Effector memory CD8-positive, alpha-beta T cell (primary cell): ENCODE data around the gene SLC25A21.
A peak's percentile ranks its signal among the peaks of the same experiment; 100 is the strongest.

ENCODE experiments used
- ATAC-seq: fragments of 150-1000 bp; cut with Tn5 transposase; replicated peaks from 2 replicates; pipeline ENCODE4 v1.10.0; 2021; ENCODE audit warnings: mild to moderate bottlenecking, moderate library complexity
- DNase-seq, 3 experiments: peaks; one replicate each; pipeline ENCODE4 v3.0.0; 2021
- H3K27ac Mint-ChIP-seq, 2 donors: one replicate each; pipeline ENCODE4 v1.8.0; 2022; ENCODE audit warnings: mild to moderate bottlenecking in 2 of 2, mixed read lengths in 2 of 2, moderate library complexity in 2 of 2
- H3K27me3 Mint-ChIP-seq, 2 donors: one replicate each; pipeline ENCODE4 v1.8.0; 2022; ENCODE audit warnings: mixed read lengths in 2 of 2
- H3K36me3 Mint-ChIP-seq: one replicate; pipeline ENCODE4 v1.8.0; 2022; ENCODE audit warnings: mild to moderate bottlenecking, moderate library complexity, mixed read lengths; ENCODE audit not compliant: insufficient read depth
- H3K4me1 Mint-ChIP-seq, 2 donors: one replicate each; pipeline ENCODE4 v1.8.0; 2022; ENCODE audit warnings: low read depth in 2 of 2, mixed read lengths in 2 of 2
- H3K4me3 Mint-ChIP-seq, 2 donors: one replicate each; pipeline ENCODE4 v1.8.0; 2022; ENCODE audit warnings: mild to moderate bottlenecking in 2 of 2, mixed read lengths in 2 of 2, moderate library complexity in 2 of 2
- H3K9me3 Mint-ChIP-seq, 2 donors: one replicate each; pipeline ENCODE4 v1.8.0; 2022; ENCODE audit warnings: mixed read lengths in 2 of 2

SLC25A21 gene

DNA sequence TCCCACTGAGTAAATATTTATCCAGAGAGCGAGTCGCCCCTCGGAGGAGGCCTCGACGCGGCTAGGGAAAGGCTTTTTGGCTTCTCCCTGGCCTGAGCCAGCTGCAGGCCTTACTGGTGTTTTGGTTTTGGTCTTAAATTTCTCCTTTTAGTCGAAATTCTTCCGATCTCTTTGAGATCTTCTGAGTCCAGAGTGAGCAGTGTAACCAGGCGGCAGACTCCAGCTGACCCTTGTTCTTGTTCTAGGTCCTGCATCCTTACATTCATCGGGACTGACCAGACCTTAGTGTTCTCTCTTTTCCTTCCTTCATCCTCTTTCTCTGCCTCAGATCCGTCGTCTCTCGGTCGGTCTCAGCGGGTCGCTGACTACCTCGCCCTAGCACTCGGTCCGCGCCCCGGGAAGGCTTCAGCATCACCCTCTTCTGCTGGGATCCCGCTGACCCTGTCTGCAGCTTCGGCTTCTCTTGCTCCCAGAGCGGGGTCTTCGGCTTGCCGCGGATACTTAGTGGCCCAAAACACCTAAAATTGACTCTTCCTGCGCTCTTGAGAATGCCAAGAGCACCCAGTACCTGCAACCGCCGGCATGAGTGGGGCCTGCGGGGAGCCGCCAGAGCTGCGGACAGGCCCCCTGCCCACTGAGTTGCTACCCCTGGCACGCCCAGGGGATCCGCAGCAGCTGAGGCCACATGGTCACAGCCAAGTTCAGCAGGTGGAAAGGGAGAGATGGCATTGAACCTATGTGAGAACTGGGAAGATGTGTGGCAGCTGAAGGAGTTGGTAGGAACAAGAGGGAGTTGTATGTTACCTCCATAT, 513.2 kb downstream of the SLC25A21 start:
- DNase-seq (no peak), ATAC-seq (no peak)
- H3K9me3 Mint-ChIP-seq: peaks cover 0 to 2% of the 10 kb centered on the region in 2 donors
- H3K36me3 Mint-ChIP-seq: no peaks in the 10 kb centered on the region
- no peak overlapping the region for H3K27ac Mint-ChIP-seq
- peaks cover 91 to 99% of the 10 kb centered on the region in 2 donors for H3K27me3 Mint-ChIP-seq
- H3K4me3 Mint-ChIP-seq: no peak overlapping the region
- peaks cover 11 to 22% of the 10 kb centered on the region in 2 donors for H3K4me1 Mint-ChIP-seq

DNA sequence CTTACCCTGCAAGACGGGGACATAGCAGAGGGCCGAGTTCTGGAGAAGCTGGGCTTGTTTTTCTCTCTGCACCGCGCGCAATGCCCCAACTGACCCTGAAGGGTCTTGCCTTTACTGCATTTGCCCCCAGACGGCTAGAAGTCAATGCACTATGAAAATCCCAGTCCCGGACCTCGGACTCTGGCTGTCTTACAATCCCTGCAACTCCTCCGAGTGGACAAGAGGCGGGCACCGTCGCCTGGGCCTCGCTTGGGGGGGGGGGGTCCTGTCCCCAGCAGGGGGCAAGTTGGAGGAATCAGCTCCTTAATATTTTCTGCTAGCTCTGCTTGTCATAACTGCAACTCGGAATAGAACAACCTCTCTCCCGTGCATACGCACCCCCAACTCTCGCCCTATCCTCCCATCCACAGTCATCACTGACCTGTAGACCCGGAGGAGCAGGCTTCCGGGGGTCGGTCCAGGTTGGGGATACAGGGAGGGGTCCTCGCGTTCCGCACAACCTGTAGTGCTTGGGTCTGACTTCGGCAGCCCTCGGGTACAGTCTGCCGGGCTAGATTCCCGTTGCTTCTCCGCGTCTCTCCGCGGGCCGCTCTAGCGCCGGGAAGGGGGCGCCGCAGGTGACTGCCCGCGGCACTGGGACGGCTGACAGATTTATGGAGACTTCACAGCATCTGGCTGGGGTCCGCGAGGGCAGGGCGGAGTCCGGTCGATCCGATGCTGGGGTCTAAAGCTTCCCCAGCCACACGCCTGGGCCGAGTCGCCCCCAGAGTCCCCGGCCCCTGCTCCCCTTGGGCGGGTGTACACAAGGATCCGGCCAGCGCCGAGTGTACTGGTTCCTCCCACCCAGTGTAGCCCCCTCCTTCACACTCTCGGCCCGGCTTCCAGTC, 514.0 kb downstream of the SLC25A21 start:
- H3K4me3 Mint-ChIP-seq: no peak overlapping the region

DNA sequence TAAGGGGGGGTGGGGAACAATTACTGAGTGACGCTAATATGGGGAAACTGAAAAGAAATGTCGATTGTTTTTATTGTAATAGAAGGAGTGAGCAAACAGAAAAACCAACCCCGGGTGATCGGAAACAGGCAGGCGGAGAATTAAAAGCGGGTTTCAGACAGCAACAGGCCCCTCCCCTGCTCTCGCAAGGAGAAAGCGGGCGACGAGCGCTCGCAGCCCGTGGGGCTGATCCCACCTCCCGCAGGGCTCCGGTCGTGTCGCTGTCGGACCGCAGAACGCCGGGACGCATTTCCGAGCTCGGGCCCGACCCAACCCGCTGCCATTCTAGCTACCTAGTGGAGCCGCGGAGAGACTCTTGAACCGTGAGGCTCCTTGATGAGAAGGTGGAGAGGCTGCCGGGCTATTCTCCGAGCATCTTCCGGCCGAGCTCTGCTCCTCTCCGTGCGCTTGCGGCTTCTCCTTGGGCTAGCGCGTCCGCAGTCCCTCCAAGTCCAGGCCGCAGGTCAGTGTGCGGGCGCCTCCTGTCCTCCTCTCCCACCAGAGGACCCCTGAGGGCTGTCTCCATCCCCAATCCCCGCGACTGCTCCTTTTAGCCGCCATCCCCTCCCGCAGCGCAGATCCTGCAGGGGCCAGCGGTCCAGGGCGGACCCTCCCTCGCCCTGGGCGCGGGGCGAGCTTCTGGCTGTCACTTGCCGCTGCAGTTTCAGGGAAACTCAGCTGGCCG, 514.8 kb downstream of the SLC25A21 start:
- DNase-seq (no peak), ATAC-seq (no peak)
- peaks cover 0 to 2% of the 10 kb centered on the region in 2 donors for H3K9me3 Mint-ChIP-seq
- no peaks in the 10 kb centered on the region for H3K36me3 Mint-ChIP-seq
- H3K27me3 Mint-ChIP-seq: peaks cover 91 to 99% of the 10 kb centered on the region in 2 donors
- peaks cover 7 to 14% of the 10 kb centered on the region in 2 donors for H3K4me1 Mint-ChIP-seq
- peak overlapping the region in 1 of 2 donors; percentile 23 for H3K4me3 Mint-ChIP-seq
- H3K27ac Mint-ChIP-seq: no peak overlapping the region

More for the DNA sequence above, 514.0 kb downstream of the SLC25A21 start:
- H3K27me3 Mint-ChIP-seq: peaks cover 90 to 99% of the 10 kb centered on the region in 2 donors
- H3K9me3 Mint-ChIP-seq: peaks cover 0 to 2% of the 10 kb centered on the region in 2 donors
- no peak overlapping the region for H3K27ac Mint-ChIP-seq
- H3K36me3 Mint-ChIP-seq: no peaks in the 10 kb centered on the region
- H3K4me1 Mint-ChIP-seq: peaks cover 7 to 18% of the 10 kb centered on the region in 2 donors
- ATAC-seq (no peak), DNase-seq (no peak)

DNA sequence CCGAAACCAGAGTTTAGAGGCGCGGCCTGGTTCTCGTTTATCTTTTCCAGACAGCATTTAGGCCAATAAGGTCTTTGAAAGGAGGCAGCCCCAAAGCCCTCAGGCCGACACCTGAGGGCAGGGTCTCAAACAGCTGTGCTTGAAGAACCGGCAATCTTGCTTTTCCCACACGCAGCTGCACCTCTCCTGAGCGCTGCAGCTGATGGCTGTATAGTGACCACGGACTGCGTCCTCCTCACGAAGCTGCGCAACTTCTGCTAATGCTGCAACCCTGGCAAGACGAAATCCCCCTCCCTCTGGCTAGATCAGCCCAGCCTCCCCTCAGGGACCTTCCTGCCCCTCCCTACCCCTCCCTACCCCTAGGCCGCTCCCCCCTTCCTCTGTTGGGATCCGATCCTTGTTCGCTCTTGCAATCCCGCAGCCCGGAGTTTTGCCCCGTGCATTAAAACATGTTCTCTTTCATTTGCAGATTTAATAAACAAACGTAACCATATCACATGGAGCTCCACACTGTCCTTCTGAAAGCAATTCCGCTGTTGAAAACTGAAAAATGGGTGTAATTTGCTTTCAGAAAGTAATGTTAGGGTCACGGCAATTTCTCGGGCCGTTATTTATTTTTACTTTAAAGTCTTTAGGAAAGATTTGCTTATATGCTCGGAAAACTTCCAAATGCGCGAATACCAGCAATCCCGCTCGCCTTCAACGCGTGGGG, 515.6 kb downstream of the SLC25A21 start:
- no peak for ATAC-seq
- Mint-ChIP-seq H3K36me3 (no peaks in the 10 kb centered on the region), H3K4me3 (peak overlapping the region in 1 of 2 donors; percentile 23), H3K27me3 (peaks cover 90 to 94% of the 10 kb centered on the region in 2 donors), H3K27ac (no peak overlapping the region), H3K4me1 (peaks cover 7 to 11% of the 10 kb centered on the region in 2 donors), H3K9me3 (peaks cover 0 to 2% of the 10 kb centered on the region in 2 donors)
- DNase-seq: no peak

DNA sequence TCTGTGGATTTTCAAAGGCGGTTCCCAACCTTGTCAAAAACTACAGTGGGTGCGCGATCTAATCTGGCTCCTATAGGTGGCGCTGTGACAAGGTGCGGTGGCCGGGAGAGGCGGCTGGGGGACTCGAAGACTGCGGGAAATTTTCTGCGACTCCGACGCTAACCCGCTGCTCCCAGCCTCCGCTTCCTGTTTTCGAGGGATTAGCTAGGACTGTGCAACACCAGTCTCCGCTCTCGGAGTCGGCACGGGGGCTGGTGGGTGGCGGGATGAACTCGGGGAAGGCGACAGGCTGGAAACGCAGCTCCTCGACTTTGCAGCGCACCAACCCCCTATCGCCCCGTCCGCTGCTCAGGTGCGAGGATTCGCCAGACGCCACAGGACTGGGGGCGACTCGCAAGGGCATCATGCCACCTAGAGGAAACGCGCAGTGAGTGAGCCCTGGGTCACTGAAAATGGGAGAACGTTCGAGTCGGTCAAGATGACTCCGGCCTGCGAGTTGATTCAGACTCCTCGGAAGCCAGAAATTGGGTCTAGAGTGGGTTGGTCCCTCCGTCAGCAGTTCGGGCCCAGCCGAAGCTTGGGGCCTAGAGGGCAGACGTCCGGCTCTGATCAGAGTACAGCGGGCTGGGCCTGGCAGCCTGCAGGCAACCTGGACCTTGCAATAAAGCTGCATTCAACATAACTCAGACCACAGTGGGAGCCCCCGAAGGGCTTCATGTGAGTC, 516.3 kb downstream of the SLC25A21 start:
- Mint-ChIP-seq H3K4me1 (peaks cover 4 to 7% of the 10 kb centered on the region in 2 donors), H3K4me3 (peak overlapping the region in 1 of 2 donors; percentile 19), H3K9me3 (peaks cover 0 to 2% of the 10 kb centered on the region in 2 donors), H3K27ac (no peak overlapping the region), H3K36me3 (no peaks in the 10 kb centered on the region), H3K27me3 (peaks cover 91 to 92% of the 10 kb centered on the region in 2 donors)
- ATAC-seq (no peak), DNase-seq (no peak)

DNA sequence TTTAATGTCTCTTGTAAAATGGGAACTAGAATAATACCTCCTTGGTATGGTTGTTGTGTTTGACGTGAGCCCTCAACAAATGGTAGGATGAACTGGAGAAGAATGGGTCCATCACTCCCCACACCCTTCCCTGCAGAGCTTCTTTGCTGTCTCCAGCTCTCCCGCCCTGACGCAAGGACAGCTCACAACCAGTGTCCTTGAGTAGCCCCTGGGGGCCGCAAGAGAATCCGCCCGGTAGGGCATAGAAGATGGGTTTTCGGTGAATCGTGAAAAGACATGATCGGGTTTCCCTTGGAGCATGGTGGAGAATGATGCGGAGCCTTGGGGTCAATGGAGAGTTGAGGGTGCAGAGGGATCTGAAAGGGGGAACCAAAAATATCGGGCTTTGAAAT, 516.8 kb downstream of the SLC25A21 start:
- H3K9me3 Mint-ChIP-seq: peaks cover 0 to 2% of the 10 kb centered on the region in 2 donors
- no peaks in the 10 kb centered on the region for H3K36me3 Mint-ChIP-seq
- no peak overlapping the region for H3K4me3 Mint-ChIP-seq
- DNase-seq (no peak), ATAC-seq (no peak)
- H3K27me3 Mint-ChIP-seq: peaks cover 87 to 90% of the 10 kb centered on the region in 2 donors
- no peak overlapping the region for H3K27ac Mint-ChIP-seq
- peaks cover 4 to 5% of the 10 kb centered on the region in 2 donors for H3K4me1 Mint-ChIP-seq

DNA sequence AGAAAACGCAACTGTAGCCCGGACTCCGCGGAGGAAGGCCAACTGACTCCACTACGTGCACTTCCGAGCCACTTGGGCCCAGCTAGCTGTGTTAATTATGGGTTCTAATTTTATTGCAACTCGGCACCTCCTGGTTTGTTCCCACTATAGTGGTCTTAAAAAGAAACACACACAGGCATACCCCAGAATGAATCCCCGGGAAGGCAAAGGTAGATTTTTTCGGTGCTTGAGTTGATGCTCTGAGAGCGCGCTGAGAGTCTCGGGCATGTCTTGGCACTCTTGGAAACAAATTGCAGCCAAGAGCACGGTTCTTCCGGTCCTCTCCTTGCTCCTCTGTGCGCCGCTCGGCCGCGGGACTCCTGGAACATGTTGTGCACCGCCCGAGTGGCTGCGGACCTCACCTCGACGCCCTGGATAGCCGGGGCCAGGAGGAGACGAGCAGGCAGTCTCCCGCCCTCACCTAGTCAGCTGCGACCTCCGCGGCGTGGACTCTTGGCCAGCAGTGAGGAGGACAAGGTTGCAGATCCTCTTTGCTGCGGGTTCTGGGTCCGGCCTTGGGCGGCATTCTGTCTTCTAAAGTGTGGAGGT, 517.5 kb downstream of the SLC25A21 start:
- DNase-seq (no peak), ATAC-seq (no peak)
- Mint-ChIP-seq H3K4me1 (peaks cover 4 to 5% of the 10 kb centered on the region in 2 donors), H3K27ac (no peak overlapping the region), H3K9me3 (peaks cover 0 to 2% of the 10 kb centered on the region in 2 donors), H3K27me3 (peaks cover 83 to 86% of the 10 kb centered on the region in 2 donors), H3K4me3 (no peak overlapping the region), H3K36me3 (no peaks in the 10 kb centered on the region)

DNA sequence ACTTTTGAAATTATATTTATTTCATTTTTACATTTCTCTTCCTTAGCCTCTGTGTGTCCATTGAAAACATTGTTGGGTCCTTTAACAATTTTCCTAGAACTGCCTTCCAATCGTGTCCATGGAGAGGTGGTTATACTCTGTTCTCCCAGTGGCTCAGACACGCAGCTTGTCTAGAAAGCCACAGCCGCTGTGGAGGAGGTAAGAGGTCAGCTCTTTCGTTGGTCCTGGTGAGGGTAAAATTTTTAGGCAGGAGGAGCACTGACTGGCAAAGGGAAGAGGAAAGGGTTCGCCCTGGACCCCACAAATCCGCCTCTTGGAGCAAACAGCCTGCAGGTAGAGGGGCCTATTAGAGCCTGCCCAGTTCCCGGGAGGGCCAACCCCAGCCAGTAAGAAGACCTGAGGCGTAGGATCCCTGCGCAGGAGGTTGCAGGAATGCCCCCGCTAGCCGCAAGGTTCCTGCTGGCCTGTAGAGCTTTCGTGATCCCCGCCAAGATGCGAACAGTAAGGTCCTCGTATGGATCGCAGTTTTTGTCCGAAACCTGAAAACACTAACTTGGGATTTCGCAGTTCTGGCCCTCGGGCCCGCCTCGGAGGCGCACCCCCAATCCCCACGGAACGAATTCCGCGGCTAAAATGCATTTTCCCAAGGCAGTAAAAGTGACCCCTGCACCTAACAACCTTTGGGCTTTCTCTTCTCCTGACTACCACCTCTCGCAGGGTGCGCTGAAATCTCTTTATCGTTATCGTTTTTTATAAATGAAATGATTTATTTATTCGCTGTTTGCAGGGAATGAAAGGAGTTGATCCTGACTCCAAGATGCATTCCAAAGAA, 518.2 kb downstream of the SLC25A21 start:
- H3K9me3 Mint-ChIP-seq: peaks cover 0 to 2% of the 10 kb centered on the region in 2 donors
- no peaks in the 10 kb centered on the region for H3K36me3 Mint-ChIP-seq
- peaks cover 76 to 79% of the 10 kb centered on the region in 2 donors for H3K27me3 Mint-ChIP-seq
- peaks cover 4 to 5% of the 10 kb centered on the region in 2 donors for H3K4me1 Mint-ChIP-seq
- no peak overlapping the region for H3K27ac Mint-ChIP-seq
- no peak for DNase-seq
- ATAC-seq: no peak
- no peak overlapping the region for H3K4me3 Mint-ChIP-seq

DNA sequence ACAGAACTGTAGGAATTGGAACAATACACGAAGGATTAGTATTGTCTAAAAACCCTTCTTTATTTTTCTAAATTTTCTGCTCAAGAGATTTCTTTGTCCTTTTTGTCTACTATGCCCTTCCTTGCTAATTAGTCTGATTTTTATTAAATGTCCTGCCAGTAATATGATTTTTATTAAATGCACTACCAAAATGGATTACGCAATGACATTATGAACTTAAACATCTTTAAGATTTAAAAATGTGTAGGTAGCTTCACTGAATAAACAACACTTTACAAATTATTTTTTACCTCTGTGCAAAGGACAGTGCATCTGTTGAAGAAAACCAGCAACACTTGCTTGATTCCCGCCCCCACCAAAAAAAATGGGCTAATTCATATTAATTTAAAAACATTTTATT, 519.0 kb downstream of the SLC25A21 start:
- H3K27me3 Mint-ChIP-seq: peaks cover 71 to 73% of the 10 kb centered on the region in 2 donors
- peaks cover 0 to 2% of the 10 kb centered on the region in 2 donors for H3K9me3 Mint-ChIP-seq
- no peak for ATAC-seq
- no peak overlapping the region for H3K4me3 Mint-ChIP-seq
- no peaks in the 10 kb centered on the region for H3K36me3 Mint-ChIP-seq
- DNase-seq: no peak
- no peak overlapping the region for H3K27ac Mint-ChIP-seq
- peaks cover 4 to 5% of the 10 kb centered on the region in 2 donors for H3K4me1 Mint-ChIP-seq

DNA sequence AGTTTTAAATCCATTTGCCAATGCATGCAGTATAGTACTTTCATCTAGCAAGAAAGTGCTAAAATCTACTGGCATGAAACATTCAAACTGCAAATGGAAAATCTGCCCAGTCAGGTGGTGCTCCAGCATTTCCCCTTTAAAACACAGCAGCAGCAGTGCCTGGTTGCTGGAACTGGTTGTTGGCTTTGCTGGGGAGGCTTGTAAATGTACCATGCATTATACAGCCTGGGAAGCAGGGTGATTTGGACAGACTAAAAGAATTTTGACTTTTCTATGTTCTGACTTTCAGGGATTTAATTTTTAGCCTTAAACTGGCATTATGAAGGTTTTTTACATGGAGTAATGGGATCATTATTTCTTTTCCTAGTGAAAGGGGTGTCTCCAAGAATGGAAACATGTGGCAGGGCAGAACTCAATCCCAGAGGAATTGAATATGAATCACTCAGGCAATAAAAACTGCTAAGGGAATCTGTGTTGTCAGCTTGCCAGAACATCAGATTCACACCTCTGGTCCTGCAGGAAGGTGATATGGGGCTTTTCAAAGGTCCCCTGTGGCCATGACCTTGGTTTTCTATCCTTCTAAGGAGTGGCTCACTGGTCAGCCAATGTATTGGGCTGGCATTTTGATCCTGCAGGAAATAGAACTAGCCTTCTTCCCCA, 519.7 kb downstream of the SLC25A21 start:
- ATAC-seq (no peak), DNase-seq (no peak)
- Mint-ChIP-seq H3K4me1 (peaks cover 4 to 5% of the 10 kb centered on the region in 2 donors), H3K36me3 (no peaks in the 10 kb centered on the region), H3K27me3 (peaks cover 71 to 78% of the 10 kb centered on the region in 2 donors), H3K27ac (no peak overlapping the region), H3K4me3 (no peak overlapping the region), H3K9me3 (peaks cover 0 to 2% of the 10 kb centered on the region in 2 donors)
